ENCODE results near the gene GSG1L2.

GSG1L2 gene

DNA sequence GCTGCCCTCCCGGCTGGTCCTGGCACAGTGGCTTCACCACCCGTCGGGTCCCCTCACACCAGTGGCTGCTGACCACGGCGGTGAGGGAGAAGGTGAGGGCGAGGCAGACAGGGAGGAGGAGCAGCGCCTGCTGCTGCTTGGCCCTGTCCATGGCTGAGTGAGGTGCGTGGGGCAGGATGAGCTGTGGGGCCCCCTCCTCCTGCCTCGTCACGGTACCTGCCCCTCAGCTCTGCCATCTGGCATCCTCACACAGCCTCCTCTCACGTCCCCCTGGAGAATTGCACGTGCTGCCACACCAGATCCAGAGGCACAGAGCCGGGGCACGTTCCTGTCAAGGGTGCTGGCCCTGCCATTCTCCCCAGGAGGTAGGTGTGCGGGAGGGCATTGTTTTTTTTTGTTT lies at the start of gene GSG1L2:
GSG1L2 (minus strand) TSS at position 159 of the 400 bp plus-strand sequence; CDS start at position 151, 8 bp downstream.
- no peak for DNase-seq (ENCODE audit: low spot score)

DNA sequence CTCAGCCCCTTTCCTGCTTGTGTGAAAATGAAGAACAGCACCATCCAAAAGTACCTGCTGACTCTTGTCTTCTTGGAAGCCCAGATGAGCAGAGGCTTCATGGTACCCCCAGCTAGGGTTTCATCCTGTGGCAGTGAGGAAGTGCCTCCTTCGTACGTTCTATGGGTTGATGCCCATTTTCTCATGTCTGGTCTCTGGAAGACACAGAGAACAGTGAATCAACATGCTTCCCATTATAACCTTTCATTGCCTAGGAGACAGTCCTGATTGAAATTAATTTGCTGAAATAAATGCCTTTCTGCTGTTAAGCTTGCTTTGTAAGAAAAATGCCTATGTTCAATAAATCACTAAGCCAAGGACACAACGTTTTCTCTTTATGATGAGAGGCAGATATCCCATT lies 46.7 kb upstream of the GSG1L2 start:
- DNase-seq (ENCODE audit: low spot score), result no peak

DNA sequence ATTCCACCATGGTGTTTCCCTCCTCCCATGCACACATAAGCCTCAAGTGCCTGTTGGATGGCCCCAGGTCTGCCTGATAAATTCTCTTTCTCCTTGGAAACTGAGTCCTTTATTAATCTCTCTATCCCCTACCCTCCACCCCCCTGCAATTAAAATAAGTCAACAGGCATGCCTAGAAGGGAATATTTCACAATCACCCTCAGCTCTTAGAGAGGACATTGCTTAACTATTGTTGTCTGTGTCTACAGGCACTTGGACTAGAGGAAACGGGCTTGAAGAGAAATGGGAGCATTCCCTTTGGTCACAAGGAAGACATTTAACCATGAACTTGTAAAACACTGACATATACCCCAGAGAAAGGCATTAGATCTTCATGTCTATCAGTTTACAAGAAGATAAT lies 43.7 kb upstream of the GSG1L2 start:
- no peak for DNase-seq (ENCODE audit: low spot score)

DNA sequence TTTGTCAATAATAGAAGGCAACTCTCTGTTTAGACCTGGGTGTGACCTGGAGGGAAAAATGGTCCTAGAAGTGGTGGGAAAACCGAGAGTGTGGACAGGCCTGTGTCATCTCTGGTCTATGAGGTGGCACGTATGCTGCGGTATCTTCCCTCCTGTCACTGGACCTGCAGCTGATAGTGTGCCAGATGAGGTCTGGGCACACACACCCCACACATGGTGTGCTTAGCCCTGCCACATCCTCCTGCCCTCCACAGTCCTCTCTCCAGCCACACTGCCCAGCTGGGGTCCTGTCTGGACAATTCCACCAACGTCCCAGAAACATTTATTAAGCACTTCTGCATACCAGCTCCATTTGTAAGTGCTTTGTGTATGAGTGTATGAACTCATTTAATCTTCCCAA lies 41.1 kb upstream of the GSG1L2 start:
- DNase-seq (ENCODE audit: low spot score), result no peak

DNA sequence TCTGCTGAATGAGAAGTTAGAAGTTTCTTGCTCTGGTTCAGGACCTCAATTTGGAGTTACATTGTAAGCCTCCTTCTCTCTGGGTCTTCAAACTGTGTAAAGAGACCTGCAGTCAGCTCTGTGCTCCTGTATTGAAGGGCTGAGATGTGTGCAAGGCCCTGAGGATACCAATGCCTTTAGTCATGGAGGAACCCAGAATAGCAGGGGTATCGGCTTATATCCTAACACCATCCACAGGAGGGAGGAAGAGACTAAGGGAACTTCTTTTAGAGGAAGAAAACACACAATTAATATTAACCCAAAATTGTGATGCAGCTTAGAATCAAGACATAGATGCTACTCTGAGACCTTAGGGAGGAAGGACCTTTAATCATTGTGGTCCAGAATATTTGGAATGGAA lies 40.3 kb upstream of the GSG1L2 start:
- DNase-seq (ENCODE audit: low spot score), result no peak

DNA sequence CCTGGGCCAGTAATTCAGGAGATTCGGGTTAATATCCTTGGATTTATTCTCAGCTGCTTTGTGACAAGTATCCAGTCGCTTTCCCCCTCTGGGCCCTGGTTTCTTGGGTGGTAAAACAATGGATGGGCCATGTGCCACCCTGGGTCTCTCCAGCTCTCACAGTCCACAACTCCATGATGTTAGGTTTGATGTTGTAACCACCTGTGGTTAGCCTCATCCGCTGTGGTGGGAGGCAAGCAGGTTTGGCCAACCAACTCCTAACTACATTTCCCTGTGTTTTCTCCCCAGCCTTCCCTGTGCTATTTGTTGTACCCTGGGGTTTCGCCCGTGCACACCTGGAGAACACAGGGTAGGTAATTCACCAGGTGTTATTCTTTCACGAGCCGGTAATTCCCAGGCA lies 39.0 kb upstream of the GSG1L2 start:
- no peak for DNase-seq (ENCODE audit: low spot score)

DNA sequence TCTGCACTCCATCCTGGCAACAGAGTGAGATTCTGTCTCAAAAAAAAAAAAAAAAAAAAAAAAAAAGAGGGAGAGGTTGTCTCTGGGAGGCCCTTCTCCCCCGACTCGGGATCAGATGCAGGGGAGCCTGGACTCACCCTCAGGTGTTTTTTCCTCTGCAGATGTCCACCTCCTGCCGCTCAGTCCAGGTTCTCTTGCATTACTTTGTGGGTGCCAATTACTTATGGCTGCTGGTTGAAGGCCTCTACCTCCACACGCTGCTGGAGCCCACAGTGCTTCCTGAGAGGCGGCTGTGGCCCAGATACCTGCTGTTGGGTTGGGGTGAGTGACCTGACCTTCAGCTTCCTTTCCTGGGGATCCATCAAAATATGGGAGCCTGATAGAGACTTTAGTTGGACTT lies 37.9 kb upstream of the GSG1L2 start:
- DNase-seq (ENCODE audit: low spot score), result no peak

DNA sequence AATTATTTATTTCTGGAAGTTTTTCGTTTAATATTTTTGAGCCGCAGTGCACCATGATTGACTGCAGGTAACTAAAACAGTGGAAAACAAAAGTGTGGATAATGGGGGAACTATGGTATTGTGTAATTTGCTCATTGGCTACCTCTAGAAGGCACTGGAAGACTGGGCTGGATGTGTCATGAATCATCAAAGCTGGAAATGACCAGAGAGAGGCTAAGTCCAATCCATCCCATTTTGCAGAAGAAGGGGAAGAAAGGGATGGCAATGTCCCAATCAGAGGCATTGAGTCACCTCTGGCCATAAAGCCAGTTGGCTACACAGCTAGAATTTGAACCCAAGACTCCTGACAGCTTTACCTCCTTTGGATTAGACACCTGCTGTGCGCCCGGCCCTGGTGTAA lies 33.2 kb upstream of the GSG1L2 start:
- DNase-seq (ENCODE audit: low spot score), result no peak

DNA sequence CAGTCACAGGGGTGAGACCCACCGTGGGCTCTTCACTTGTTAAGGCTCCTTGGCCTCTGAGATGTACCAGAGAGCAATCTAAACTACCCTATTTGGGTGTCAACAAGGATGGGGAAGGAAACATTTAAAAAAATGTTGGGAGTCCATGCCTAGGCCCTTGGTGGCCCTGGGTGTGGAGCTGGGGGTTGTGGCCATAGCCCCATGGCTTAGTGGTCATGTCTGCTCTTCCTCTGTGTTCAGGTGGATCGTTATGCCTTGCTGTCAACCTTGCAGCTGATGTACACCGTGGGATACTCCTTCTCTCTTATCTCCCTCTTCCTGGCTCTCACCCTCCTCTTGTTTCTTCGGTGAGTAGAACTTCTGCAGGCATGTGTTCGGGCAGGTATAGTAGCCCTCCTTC lies 32.4 kb upstream of the GSG1L2 start:
- DNase-seq (ENCODE audit: low spot score), result no peak

DNA sequence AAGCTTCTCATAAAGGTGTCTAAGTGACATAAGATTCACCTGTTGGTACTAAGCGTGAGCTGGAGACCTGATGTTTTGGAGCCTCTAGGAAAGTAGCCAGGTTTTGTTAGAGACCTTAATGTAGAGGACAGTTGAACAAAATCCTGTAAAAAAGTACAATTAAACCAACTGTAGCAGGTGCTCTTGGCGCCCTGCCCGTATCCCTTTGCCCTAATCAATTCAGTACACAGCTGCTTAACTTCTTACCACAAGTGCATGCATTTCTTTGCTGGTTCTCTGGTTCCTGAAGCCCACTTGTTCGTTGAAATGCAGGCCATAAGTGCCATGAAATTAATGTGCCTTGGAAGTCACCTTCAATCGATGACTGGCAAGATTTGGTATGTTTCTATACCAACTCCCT lies 28.3 kb upstream of the GSG1L2 start:
- no peak for DNase-seq (ENCODE audit: low spot score)

DNA sequence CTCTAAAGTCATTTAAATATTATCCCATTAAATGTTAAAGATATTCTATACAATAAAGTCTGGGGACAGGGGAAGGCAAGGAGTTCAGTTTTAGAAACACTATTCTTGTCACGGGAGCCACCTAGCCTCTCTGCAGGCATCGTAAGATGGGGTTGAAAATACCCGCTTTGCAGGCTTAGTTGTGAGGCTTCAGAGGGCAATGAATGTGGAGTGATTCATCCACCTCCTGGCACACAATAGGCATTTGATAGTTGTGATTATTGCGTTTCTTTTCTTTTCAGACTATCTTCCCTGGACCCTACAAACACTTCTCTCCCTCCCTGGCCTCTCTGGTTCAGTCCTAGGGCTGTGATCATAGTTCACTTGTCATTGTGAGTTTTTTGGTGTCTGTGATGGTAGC lies 23.4 kb upstream of the GSG1L2 start:
- DNase-seq (ENCODE audit: low spot score), result no peak

DNA sequence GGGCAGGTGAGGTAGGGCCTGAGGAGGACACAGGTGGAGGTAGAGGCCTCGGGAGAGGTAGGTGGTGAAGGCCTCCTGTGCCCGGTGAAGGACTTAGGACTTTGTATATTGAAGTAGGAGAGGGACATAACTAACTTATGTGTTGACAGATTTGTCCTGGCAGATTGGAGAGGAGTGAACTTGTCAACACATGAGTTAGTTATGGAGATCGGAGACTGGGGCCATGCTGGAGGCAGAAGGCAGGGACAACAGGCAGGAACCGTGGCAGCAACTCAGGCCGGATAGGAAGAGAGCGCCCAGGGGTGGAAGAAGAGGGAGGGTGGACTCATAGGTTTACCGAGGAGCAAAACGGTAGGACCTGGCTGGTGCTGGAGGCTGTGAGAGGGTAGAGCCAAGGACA lies 22.3 kb upstream of the GSG1L2 start:
- no peak for DNase-seq (ENCODE audit: low spot score)

DNA sequence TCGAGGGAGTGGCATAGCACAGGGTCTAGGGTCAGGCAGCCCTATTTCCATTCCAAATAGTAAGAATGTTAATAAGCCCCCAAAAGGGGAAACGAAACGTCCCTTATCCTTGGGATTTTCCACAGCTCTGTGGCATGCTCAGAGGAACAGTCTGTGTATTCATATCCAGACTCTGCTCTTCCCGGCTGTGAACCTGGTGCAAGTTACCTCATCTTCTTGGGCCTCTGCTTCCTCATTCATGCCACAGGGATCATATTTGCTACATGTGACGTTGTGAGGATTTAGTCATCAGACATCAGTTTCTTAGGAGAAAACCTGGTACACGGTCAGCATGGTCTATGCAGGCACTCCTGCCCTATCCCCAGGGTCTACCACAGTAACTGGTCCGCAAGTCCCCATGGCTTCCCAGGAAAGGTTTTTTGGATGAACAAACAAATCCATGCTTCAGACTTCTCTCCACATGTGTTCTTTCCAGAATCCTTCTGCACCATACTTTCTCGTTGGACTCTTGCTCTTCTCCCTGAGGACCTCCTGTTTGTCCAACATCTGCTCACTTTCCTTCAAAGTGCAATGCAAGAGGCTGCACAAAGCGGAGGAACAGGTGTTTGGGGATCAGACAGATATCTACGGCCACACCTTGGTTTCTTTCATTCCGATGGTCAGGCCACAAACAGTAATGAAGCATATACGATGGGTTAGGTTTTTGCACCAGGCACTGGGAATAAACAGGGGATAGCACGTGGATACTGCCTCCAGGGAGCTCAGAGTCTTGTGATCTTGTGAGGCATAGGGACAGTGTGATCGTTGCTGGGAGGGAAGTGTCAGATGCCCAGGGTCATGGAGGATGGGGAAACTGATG lies 21.5 kb upstream of the GSG1L2 start:
- DNase-seq (ENCODE audit: low spot score), result no peak

DNA sequence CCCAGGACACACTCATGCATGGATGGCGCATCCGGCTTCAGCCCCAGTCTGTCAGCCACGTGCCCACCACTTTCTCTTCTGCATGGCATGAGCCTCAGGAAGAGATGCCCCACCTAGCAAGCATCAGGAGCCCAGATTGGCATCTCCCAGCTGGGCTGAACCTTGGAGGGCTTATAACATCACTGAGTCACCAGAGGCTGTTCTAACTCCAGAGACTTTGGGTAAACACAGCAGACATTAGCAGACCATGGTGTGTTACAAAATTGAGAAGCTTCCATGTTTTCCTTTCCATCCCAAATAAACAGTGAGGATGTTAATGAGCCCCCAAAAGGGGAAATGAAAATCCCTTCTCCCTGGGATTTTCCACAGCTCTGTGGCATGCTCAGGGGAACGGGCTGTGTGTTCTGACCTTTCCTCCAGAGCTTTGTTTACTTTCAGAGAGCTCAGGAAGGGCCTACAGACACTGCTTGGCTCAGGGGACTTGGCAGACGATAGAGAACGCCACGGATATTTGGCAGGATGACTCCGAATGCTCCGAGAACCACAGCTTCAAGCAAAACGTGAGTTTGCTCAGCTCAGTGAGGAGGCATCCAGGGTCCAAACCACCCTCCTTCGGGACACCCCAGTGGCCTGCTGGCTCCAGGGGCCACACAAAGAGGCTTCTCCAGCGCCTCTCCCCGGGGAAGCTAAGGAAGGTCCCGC lies 20.3 kb upstream of the GSG1L2 start:
- DNase-seq (ENCODE audit: low spot score), result no peak

DNA sequence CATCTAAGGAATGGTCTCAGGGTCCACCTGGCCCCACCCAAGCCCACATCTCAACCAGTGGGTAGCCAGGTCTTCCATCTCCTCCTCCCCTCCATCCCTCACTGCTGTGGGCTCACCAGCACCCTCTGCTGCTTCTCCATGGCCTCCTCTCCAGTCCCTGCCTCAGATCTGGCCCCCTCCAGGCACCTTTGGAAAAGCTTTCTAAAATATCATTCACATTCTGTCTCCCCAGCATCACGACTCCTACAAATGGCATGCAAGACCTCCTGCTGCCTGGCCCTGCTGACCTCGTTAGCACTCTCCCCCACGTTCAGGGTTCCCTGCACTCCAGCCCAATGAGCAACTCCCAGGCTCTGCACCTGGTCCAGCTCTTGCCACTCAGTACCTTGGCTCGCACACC lies 17.6 kb upstream of the GSG1L2 start:
- no peak for DNase-seq (ENCODE audit: low spot score)

DNA sequence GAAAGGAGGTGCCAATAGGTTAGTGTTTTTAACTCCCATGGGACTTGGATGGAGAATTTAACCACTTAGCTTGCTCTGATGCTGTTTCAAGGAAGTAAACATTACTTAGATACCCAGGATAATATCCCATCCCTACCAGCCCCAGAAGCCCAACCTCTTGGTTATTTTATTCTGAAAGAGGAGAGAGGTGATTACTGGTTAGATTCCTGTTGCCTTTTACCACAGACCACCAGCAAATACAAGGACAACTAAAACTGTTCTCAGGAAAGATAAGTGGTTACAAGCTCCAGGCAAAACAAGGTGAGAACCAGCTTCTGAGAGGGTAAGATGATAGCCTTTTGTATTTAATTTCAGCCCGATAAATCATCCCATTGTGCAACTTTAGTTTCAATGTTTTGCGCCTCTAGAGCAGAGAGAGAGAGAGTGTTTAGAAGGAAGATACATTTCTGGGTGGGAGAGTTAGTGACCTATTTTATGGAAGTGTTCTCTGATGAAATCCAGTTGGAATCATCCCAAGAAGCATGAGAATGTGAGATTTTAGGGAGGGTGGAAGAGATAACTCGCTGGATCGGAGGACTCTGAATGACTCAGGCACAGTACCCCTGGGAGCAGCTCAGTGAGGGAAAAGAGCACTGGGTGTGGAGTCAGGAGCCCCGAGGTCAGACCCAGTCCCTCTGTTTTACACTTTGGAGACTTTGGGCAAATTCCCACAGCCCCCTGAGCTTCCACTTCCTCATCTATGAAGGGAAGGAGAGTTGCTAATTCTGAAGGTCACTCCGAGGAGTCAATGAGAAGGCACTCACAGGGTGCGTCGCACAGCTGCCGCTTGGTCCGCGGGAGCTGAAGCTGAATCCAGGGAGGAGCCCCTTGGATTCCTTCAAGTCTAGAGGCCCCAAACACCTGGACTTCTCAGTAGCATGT lies 15.9 kb upstream of the GSG1L2 start:
- DNase-seq (ENCODE audit: low spot score), result no peak

DNA sequence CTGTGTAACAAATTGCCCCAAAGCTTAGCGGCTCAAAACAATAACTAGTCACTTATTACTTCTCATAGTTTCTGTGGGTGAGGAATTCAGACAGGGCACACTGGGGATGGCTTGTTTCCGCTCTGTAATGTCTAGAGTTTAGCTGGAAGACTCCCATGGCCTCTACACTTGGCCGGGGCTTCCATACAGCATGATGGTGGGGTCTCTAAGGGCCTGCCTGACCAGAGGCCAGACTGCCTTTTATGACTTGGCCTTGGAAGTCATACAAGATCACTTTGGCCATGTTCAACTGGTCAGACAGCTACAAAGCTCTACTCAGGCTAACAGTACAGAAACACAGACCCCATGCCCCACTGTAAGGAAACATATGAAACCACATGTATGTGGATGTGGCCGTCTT lies 12.0 kb upstream of the GSG1L2 start:
- DNase-seq (ENCODE audit: low spot score), result no peak

DNA sequence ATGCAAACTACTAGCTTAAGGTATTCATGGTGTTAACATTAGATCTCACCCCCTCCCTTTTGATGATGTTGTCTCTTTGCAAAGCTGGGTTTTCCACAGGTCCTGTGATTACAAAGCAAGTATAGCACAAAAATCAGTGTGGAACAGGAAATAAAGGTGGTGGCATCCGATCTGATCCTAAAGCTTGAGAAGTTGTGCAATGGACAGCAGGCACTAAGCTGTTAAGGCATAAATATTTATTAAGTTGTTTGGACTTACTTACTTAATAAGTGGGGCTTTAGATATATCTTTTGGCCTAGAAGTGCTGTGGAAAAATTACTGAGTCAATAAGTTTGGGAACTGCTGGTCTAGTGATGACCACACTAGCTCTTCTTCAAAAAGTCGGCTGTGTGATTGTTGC lies 8.8 kb upstream of the GSG1L2 start:
- DNase-seq (ENCODE audit: low spot score), result no peak

DNA sequence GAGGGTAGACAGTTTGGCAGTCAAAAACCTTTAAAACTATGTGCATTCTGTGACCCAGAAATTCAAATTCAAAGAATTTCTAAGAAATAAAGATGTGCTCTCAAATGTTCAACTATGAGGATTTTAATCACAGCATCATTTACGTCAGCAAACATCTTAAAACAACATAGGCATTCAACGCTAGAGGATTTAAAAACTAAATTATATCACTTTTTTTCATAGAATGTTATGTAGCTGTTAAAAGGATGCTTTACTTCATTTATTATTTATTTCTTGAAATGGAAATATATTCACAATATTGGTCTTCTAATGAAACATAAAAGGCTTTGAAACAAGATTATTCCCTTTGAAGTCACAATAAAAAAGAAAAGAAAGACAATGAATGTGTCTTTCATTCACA lies 7.5 kb upstream of the GSG1L2 start:
- DNase-seq (ENCODE audit: low spot score), result no peak

DNA sequence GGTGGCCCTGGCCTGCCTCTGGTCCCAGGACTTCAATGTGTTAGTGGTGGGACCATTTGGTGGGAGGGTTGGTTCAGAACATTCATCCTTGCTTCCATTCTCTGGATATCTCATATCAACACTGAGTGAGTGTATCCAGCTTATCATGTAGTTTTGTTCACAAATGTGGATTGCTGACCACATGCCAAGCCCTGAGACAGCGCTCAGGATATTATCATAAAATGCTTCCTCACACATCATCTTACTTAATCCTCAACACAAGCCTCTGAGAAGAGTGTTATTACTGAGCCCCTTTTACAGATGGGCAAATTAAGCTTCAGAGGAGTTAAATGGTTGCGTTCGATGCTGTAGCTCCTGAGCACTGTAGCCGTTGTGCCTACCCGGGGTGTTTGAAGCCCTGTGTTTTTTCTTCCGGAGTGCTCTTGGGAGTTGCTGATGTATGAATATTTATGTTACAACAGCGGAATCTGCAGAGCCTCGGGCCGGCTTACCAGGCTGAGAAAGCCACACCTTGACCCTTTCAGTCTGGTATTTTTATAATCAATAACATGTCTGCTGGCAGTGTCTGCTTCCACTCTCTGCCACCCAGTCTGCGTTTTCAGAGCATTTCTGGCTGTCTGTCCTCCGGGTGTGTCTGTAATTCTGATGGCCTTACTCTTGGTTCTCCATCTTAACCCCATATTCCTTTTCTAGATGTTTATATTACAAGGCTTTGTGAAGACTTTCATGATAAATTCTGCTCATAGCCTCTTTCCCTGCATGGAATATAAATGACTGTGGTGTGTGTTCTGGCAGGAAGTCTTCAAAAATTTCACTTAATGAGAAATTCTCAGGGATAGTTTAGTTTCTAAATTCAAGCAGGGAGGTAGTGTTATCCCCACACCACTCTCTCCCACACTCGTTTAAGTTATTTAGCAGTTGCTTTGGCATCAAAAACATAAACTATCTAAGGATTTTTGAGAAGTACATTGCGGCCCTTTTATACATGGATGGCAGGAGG lies 6.7 kb upstream of the GSG1L2 start:
- DNase-seq (ENCODE audit: low spot score), result no peak

DNA sequence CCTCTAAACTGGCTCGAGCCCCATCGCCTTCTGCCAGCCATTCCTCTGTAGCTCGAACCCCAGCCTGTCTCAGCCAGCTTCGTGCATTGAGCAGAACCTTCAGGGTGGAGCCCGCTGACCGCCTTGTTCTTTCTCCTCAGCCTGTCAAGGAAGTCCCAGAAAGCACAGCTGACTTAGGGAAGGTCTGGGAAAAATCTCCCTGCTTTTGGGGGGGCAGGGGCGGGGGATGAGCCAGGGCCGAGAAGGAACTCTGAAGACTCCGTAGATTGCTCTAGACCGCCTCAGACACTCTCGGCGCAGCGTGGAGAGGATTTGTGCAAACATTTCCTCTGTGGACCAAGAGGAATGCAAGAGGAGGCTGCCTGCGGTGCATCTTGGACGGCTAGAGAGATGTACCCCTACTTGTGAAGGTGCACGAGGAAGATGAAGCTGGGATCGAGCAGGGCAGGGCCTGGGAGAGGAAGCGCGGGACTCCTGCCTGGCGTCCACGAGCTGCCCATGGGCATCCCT lies 3.8 kb upstream of the GSG1L2 start, which contains the start of gene GLP2R:
GLP2R (plus strand) TSS at position 284 of the 510 bp plus-strand sequence; CDS start at position 424, 140 bp downstream.
- no peak for DNase-seq (ENCODE audit: low spot score)
